ENCODE measurements around the gene MGAT4A. TPM values are rescaled to one million over a fixed set of nuclear protein-coding genes. Genes with fewer than 3 reads are reported as not detected.

The MGAT4A gene
- total and polyA plus RNA-seq, 2 of the 13 experiments (the other 11 are each of a cell fraction or from before 2014, with no cell fraction given): 47.2 to 90.9 TPM

- TF ChIP-seq PAWR (CRISPR knock-in tag; IDR thresholded peaks at IDR 0.05; ENCODE audit: borderline replicate concordance) (no peak), NAIF1 (CRISPR knock-in tag; IDR thresholded peaks at IDR 0.05; ENCODE audit: borderline replicate concordance) (no peak), ZNF788 (CRISPR knock-in tag; IDR thresholded peaks at IDR 0.05; ENCODE audit: borderline replicate concordance) (no peak), ZNF225 (CRISPR knock-in tag; IDR thresholded peaks at IDR 0.05) (no peak), ZNF24 (IDR thresholded peaks at IDR 0.05) (no peak), EP300 (IDR thresholded peaks at IDR 0.05; ENCODE audit: low read depth in 2 of 2, low read length in 2 of 2) (no peak), EP300 (CRISPR knock-in tag; IDR thresholded peaks at IDR 0.05; ENCODE audit: borderline replicate concordance) (no peak), SNAPC2 (CRISPR knock-in tag; IDR thresholded peaks at IDR 0.05) (no peak; the same call in 1 of the 2 replicates), MEIS1 (CRISPR knock-in tag; IDR thresholded peaks at IDR 0.05; ENCODE audit: borderline replicate concordance) (no peak), HINFP (CRISPR knock-in tag; IDR thresholded peaks at IDR 0.05; ENCODE audit: low read depth) (0 out of 2 replicates have a peak, but pooled peaks have one; percentile 53), DMAP1 (CRISPR knock-in tag; IDR thresholded peaks at IDR 0.05) (no peak), ZNF703 (CRISPR knock-in tag; IDR thresholded peaks at IDR 0.05; ENCODE audit: borderline replicate concordance) (no peak), PITX1 (CRISPR knock-in tag; IDR thresholded peaks at IDR 0.05) (peak; percentile 34; the same call in 1 of the 2 replicates), ZNF672 (CRISPR knock-in tag; IDR thresholded peaks at IDR 0.05) (no peak), ZFY (CRISPR knock-in tag; IDR thresholded peaks at IDR 0.05) (no peak), HNRNPL (IDR thresholded peaks at IDR 0.05; ENCODE audit: low read depth, low read length) (no peak), RNF219 (CRISPR knock-in tag; IDR thresholded peaks at IDR 0.05) (no peak), ZNF562 (CRISPR knock-in tag; IDR thresholded peaks at IDR 0.05; ENCODE audit: borderline replicate concordance) (no peak), WIZ (CRISPR knock-in tag; IDR thresholded peaks at IDR 0.05) (no peak), IKZF4 (CRISPR knock-in tag; IDR thresholded peaks at IDR 0.05; ENCODE audit: borderline replicate concordance, low read depth, not compliant biosample characterization) (no peak), ZNF597 (CRISPR knock-in tag; IDR thresholded peaks at IDR 0.05) (no peak), ZC3H4 (CRISPR knock-in tag; IDR thresholded peaks at IDR 0.05; ENCODE audit: borderline replicate concordance) (no peak), KDM1A (CRISPR knock-in tag; IDR thresholded peaks at IDR 0.05) (no peak), TAF15 (IDR thresholded peaks at IDR 0.05; ENCODE audit: low read depth, low read length, poor library complexity, severe bottlenecking) (no peak), MXD1 (CRISPR knock-in tag; IDR thresholded peaks at IDR 0.05) (no peak), SP5 (CRISPR knock-in tag; IDR thresholded peaks at IDR 0.05; ENCODE audit: borderline replicate concordance, low read depth) (no peak)
These were observed 81.6 kb downstream of the MGAT4A start (continued) for GRCh38 chr2:98649135-98649991.
